Globus pallidus (tissue), 1 donor: ENCODE data around the gene CEP63.
"Not testable (repeated sequence)": the region's sequence is repeated elsewhere in the genome, so short reads cannot be mapped to it uniquely, and the experiment has no call there.

Source experiments
- DNase-seq: peaks from one replicate; pipeline ENCODE4 v3.0.0-alpha.2; 2015; ENCODE audit warnings: low spot score

The CEP63 gene

DNA sequence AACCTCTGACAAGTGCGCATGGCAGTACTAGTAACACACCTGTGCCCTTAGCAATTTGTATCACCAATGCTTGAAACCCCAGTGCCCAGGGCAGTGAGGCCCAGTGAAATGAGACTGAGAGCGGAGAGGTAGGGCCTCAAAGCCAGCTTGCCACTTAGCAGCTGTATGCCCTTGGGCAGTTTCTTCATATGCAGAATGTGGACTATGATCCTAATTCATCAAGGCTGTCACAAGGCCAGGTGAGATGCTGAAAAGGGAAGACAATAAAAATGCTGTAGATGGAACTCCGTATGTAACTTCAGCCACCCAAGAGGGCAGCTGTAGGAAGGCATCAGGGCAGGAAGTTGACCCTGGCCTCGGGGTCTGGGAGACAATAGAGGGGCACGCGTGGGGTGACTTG lies 90.6 kb downstream of the CEP63 start:
- no peak for DNase-seq

DNA sequence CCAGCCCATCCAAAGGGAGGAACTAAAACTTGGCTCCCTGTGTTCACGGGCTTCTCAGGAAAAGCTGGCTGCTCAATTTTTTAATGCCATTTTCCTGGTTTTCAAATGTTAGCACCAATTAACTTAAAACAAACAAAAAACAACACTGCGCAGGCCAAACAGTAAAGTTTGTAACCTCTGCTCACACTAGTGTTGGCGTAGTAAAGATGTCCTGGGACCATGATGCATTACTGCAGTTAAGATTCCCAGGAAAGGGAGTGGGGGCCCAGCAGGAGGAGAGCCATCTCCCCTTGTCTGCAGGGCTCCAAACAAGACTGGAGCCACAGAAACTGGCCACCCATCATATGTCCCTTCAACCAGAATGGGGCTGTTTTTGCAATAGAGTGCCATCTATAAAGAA lies 91.0 kb downstream of the CEP63 start:
- DNase-seq: no peak

DNA sequence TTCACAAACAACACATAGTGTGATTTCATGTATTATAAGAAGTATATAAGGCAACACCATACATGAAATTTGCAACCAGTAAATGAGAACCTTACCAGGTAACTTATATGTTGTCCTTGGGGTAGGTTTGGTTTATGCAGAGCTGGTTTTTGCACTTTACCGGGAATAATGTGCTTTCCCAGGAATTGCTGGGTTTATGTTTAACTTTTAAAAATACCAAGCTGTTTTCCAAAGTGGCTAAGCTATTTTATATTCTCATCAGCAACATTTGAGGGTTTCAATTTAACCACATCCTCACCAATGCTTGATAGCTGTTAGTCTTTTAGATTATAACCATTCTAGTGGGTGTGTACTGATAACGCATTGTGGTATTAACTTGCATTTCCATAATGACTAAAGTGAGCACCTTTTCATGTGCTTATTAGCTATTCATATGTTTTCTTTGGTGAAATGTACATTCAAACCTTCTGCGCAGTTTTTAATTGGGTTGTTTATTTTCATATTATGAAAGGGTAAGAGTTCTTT lies 93.3 kb downstream of the CEP63 start:
- DNase-seq: no peak

DNA sequence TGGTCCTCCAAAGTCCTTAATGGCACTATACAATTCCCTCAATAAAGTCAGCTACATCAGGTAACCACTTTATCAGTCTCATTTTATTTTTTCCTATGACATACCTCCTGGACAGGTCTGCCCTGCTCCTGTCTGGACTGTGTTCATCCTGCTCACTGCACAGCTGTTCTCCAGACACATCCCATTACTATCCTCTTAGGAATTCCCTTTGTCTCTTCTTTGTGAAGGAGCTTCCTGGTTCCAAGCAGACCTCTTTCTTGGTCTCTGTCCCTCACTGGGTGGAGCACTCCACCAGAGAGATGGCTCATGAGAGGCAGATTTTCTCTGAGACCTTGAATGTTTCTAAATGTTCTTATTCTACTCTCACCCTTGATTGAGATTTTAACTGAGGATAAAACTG lies 104.9 kb downstream of the CEP63 start:
- no peak for DNase-seq

DNA sequence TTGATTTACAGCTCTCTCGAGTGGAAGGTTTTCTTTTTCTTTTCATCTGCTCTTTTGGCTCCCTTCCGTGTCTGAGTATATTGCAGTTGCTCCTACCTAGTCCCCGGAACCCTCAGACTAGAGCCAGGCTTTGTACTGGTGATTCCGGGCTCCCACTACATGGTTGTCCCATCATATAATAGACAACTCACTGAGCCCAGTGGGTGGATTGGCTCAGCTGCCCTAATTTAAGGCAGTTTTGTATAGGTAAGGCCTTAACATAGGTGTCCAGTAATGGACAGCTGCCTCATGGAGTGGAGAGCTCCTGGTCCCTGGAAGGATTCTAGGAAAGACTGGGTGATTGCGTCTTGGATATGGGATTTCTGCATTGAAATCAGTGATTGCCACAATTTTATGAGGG lies 106.9 kb downstream of the CEP63 start:
- DNase-seq: no peak

DNA sequence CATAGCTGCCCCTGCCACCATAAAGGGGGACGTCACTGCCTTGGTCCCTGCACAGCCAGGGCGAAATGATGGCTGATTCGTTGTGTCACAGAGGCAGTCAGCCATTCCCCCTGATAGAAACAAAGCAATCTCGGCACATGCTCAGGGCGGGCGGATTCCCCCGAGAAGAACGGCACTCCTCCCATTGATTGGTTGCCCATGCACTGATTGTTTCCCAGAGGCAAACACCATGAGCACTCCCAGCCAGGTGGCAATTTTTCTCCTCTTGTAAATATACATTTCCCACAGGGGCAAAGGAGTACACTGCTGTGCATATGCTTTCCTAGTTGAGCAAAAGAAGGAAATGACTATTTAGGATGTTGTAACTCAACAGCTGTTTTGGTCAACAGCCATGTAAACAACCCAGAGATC lies 108.5 kb downstream of the CEP63 start:
- DNase-seq: no peak

DNA sequence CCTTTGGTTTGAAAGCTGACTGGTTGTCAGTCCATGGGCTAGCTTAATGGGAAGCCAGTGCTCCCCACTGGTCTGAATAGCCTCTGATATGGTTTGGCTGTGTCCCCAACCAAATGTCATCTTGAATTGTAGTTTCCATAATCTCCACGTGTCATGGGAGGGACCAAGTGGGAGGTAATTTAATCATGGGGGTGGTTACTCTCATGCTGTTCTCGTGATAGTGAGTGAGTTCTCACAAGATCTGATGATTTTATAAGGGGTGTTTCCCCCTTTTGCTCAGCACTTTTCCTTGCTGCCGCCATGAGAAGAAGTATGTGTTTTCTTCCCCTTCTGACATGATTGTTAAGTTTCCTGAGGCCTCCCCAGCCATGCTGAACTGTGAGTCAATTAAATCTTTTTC lies 109.1 kb downstream of the CEP63 start:
- not testable (repeated sequence) for DNase-seq

DNA sequence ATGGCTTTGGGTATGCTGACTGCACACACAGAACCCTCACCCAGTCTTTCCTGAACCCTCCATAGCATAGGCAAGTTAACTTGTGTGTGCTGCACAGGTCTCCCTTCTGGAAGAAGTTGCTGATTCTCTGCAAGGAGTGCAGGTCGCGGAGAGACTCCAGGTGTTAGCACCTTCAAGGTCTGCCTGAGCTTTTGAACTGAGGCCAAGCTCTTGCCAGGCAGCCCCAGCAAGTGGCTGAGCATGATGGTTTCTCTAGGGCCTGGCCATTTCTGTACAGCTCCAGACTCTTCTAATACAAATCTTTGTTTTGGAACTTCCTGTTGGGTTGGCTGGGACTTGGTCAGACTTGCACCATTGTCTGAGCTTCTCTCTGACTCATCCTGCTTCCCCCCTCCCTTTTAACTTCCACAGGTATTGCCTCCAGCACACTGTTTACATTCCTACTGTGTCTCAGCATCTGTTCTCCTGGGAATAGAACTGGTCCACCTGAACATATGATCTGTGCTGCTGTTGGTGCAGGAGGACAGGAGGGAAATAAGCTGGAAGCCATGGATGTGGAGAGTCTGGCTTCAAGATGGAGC lies 111.6 kb downstream of the CEP63 start:
- DNase-seq: no peak

DNA sequence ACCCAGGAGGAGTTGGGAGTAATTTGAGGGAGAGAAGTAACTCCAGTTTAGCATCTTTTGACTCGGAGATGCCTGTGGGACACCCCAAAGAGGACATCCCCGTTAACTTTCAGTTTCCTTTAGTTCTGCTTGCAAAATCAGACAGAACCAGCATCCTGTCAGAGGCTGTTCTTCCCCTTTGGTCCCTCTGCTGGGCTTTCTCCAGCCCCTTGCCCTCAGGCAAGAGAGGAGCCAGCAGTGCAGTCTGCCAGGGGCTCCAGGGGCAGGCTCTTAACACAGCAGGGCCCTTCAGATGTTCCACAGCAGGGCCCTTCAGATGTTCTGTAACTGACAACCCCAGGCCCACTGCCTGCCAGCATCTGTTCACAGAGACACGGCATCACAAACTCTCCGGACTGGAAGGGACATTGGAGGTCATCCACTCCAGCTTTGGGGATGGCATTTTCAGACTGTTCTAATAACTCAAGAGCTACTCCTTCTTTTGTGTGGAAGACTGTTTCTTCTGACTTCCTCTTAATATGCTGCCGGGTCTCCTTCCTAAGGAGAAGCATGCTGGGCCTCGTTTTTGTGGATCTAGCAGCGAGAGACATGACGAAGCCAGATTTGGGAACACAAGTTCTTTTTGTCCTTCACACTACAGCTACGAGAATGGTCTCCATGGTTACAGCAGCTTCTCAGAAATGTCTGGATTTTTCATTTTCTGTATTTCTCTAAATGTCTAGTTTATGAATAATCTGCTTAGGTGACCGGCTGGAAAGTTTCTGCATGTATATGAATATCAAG lies 113.1 kb downstream of the CEP63 start:
- no peak for DNase-seq

DNA sequence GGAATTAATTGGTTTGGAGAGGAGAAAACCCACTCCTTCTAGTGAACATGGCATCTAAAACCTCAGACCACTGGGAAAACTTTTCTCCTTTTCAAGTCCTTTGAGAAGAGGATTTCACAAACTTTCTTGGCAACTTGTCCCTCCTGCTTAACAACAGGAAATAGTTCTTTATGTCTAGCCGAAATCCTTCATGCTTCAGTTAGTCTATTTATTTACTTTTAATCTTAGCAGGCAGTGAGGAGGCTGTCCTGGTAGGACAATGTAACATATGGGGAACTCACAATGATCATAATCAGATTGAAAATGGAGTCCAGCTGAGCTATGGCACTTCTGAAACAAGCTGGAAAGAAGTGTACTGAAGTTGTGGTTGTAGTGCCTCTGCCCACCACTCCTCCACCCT lies 114.3 kb downstream of the CEP63 start:
- no peak for DNase-seq

DNA sequence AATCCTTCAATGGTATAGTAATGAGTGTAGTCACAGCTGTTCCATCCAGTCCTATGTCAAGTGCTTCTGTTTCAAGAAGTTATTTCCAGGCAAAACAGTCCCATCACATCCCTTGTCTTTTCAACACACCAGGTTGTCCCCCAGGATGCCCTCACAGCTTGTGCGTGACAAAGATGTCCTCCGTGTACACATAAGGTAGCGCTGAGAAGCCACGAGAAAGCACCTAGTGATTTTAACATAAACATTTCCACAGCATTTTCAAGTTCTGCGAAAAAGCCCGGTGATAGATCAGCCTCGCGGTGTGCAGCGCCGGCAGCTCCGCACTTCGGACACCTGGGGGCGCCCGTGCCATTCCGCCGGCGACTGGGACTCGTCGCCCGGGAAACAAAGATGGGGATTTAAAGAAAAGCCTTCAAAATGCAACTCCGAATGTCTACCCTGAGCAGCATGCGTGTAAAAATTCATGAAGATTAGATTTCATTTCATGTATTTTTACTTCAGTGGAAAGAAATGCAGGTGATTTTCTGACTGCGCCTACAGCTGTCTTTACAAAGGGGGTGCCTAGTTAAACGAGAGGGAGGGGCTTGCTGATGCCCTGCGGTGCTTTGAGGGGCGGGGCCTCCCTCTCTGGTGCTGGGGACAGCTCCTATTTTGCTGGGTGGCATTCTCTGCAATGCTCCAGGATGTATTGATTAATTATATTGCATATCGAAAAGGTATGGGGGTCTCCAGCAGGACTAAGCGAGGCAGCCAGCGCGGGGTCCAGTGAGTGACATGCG lies 115.0 kb downstream of the CEP63 start:
- peak; percentile 57 for DNase-seq

DNA sequence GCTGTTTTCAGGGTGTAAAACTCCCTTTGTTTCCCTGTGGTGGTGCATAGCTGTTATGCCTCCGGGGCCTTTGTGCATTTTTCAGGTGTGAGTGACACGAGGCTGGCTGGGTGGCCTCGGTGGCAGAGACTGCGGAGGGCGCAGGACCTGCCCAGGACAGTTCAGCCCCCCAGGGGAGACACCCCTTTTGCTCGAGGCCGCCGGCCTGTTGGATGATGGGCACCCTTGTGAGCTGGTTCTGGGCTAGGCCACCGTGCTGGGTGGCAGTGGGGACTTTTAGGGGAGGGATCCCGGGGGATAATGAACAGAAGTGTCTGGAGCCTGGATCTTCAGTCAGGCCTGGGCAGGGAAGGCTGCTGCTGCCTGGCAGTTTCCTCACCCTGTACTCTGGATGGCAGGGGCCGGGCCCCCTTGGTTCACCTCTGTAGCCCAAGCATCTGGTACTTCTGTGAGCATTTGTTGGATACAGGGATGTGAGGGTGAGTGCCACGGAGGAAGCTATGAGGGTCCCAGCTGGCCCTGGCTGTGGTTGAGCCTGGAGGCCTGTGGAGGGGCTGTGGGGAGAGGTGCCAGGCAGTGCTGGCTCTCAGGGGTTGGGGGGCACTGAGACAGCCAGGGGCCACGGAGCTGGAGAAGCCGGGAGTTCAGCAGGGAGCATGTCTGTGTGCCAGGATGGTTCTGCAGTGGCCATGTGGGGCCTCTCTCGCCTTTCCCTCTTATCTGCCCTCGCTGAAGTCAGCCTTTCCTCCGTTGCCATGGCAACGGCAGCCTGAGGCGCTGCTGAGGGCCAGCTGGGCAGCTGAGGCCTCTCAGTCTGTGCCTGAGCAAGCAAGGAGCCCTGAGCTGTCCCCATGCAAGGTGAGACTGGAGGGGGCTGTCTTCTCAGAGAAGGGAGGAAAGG lies 115.9 kb downstream of the CEP63 start:
- peak; percentile 64 for DNase-seq

DNA sequence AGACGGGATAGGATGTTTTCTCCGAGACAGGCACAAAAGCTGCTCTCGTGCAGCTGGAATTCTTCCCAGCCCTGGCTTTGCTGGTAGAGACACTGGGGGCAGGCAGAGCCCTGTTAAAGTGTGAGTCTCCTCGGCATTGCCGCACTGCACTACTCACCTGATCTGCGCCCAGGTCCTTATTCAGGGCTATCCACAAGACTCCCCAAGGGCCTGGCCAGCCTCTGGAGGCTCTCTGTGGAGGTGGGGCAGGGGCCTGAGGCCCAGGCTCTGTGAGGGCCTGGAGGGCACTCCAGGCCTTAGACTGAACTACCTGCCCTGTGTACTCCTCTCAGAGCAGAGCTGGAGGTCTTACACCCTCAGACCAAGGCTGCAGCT lies 116.6 kb downstream of the CEP63 start:
- no peak for DNase-seq

DNA sequence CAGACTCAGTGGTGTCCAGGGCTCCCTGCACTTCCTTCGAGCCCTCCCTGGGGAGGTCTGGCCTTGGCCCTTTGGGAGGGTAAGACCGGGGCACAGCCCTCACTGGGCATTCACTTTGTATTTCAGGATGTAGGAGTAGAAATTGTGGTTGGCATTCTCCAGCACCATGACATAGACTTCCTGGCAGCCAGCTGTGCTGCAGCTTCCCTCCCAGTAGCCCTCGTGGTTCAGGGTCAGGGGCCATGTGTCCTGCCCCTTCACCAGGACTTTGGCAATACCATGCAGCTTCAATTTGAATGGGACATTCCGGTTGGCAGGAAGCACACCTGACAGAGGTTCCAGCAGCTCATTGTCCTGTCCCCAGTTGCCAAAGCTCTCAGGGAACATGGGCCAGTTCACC lies 117.6 kb downstream of the CEP63 start:
- DNase-seq: no peak

DNA sequence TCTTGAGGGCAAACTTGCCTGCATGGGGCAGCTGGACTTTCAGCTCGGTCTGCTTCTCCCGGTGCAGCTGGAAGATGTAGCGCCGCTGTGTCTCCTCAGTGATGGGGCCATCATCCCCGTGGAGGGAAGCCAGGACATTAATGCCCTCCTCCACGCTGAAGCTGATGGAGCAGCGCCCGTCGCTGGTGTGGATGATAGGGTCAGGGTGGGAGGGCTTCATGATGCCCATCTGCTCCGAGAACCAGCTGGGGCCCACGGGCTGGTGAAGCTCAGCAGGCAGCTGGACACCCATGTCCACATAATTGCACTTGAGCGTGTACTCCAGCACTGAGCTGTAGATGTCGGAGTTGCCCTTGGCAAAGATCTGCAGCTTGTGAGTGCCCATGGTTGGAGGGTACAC lies 118.1 kb downstream of the CEP63 start:
- DNase-seq: no peak

DNA sequence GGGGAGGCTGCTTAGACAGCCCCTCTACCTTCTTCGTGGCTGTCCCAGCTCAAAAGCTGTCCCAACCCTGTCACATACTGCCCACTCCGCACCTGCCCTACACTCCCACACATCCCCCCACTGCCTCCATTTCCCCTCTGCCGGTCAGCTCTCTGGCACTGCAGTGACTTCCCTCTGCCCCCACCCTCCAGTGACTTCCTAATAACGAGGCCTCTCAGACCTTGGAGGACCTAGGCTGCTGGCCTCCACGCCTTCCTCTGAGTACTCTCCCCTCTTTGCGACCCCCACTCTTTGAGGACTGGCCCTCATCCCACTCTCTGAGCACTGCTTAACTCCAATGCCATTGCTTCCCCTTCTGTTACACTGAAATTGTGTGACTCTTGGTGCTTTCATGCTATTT lies 119.7 kb downstream of the CEP63 start:
- no peak for DNase-seq

DNA sequence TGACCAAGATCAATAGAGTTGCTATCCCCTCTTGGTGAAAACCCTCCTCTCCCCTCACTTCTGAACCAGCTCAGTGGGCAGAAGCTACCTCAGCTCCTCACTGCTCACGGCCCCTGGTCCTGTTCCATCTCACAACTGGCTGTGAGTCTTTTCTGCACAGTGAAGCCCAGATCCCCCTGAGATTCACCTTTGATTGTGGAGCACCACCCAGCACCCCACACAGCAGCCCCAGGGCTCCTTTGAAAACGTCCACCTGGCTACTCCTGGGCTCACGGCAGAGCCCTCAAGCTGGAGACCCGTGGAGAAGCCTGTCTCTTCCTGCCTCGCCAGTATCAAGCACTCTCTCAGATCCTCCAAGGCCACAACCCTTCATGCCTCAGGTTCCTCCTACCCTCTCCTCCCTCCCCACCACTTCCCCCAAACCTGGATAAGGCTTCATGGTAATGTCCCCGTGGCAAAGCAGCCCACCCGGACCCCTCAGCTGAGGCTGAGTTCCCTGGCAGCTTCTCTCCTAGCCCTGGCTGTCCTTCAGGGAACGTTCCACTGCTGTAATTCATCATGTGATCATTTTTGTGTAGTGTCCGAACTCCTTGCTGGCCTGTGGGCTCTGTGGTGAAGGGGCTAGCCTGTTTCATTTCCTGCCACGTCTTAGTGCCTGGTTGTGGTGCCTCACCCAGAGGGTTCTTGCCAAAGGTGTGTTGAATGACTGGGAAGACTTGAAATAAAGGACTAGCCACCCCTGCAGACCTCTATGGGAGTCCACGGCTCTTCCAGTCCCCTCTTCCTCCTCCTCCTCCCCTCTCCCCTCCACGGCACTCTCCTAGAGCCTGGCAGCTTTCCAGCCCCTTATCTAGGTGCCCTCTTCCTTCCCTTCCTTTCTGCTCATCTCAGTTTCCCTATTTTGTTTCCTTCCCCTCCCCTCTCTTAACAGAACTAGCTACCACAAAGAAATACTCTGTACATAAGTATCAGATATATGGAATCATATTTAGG lies 120.5 kb downstream of the CEP63 start:
- no peak for DNase-seq

DNA sequence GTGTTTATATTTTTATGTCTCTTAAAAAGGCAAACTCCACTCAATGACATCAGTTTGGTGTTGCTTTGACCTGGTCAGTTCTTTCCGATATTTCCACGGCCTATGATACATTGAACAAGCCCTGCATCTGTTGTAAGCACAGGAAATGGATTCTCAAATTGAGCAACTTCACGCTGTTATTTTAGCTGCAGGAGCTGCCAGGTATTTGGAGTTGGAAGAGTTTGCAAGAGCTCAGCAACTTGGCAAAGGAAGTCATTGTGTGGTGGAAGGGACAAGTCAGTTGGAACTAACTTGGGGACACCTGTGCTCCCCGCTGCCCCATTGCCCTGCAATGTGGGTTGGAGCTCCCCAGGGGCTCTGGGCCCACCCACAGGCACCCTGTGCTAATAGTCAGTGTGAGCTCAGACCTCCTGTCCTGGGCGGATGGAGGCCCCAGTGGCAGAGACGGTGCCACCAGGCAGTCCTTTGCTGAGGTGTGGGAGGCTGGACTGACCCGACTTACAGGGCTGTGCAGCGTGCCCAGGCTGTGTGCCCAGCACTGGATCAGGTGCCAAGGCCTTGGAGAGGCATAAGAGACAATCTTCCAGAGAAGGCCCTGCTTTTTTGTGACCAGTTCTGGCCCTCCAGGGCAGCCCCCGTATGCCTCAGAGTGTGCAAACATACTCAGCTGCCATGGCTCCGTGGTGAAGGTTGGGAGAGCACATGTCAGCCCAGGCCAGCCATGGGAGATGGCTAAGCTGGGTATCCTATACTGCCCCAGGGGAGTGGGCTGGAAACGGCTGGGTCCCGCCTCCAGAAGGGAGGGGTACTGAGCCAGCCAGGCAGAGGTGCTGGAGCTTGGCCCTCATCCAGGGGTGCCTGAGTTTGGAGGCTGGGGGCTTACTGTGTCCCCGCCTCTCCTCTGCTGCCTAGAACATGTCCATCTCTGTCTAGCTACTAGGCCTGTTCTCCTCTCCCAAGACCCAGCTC lies 121.5 kb downstream of the CEP63 start:
- no peak for DNase-seq

DNA sequence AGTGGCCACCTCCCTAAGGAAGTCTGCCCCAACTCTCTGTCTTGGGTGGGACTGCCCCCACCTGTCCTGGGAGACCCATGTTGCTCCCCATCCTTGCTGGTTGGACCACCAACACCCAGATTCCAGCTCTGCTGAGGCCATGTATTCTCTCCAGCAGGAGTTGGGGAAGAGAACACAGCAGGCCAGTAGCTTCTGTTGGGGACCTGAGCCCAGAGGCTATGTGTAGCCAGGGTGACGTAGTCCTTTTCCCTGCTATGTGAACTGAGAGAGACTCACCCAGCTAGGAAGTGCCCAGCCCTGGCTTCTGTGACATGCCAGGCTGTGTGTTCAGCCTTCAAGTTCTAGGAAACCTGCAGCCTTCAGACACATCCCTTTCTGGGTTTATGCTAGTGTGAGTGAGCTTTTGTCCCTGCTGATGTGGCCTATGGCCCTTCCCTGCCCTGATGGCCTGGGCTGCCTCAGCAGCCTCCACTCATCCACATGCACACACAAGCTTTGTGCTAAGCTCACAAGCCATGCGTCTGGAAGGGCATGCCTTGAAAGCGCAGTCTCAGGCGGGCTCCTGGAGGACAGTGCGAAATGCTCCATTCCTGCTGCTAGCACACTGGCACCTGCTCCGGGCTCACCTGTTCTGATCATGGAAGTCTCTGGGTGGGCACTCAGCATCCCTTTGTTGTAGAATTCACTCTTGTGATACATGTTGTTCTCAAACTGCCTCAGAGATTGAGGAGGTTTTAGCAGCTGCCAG lies 122.3 kb downstream of the CEP63 start:
- DNase-seq: no peak
